HEK293T (cell line): ENCODE data around the gene NDUFA3.

Source experiments
- ARNT ChIP-seq: fragments of 450-650 bp; IDR thresholded peaks from 2 replicates; pipeline ENCODE4 v1.6.1; 2017; ENCODE audit warnings: mild to moderate bottlenecking
- FOXM1 ChIP-seq: fragments of 450-650 bp; IDR thresholded peaks from 2 replicates; pipeline ENCODE4 v1.6.1; 2017; ENCODE audit warnings: mild to moderate bottlenecking, borderline replicate concordance
- SUZ12 ChIP-seq: fragments of 450-650 bp; IDR thresholded peaks from 2 replicates; pipeline ENCODE4 v1.6.1; 2016; ENCODE audit warnings: mild to moderate bottlenecking

DNA sequence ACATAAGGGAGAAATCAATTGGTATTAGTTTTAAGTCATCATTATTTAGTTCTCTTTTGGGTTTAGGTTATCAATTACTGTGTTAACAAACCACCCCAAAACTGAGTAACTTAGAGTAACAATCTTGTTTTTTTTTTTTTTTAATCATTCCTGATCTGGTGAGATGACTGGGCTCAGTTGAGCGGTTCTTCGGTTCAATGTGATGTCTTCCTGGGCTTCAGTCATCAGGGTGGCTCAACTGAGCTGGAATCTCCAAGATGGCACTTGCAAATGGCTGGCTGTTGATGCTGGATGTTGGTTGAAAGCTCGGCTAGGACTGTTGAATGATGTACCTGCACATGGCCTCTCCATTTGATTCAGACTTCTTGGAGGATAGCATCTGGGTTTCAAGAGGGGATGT, 18.2 kb upstream of the NDUFA3 start:
- TF ChIP-seq FOXM1 (no peak), SUZ12 (no peak), ARNT (no peak)
